NCI-H1694 treated with DMSO at 0.1 percent for 48 hours (cell line): ENCODE results near the gene MAT2B.

Experiments
- DNase-seq: peaks from one replicate; lab custom pipeline; 2025; lab: John Stamatoyannopoulos, UW

The MAT2B gene

DNA sequence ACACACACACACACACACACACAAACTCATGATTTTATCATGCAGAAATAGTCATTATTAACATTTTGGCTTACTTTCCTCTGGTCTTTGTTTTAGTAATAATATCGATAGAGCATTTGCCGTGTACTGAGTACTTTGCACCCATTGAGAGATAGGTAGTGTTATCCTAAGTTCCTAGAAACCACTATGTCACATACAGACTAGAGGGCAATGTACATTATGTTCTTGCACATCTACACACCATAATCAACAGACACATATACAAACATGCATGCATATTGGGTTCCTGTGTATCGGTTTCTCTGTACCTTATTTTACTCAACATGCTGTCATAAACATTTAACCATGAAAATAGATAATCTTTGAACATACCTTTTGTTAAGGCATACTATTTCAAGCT lies 45.7 kb downstream of the MAT2B start:
- DNase-seq = no peak

DNA sequence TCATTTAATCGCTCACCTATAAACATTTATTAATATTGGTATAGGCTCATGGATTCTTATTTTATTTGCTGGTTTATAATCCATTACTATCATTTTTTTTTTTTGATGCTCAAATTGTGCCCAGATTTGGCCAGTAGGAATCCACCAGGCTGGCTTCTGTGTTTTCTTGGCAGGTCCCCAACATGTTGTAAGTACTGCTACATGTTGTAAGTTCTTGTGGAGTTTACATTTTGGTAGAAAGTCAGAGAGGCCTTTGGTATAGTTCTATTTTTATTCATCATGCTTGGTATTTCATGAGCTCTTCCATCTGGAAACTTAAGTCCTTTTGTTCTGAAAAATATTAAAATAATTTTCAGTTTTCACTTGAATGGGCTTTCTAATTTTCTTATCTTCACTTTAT lies 47.1 kb downstream of the MAT2B start:
- no peak for DNase-seq

DNA sequence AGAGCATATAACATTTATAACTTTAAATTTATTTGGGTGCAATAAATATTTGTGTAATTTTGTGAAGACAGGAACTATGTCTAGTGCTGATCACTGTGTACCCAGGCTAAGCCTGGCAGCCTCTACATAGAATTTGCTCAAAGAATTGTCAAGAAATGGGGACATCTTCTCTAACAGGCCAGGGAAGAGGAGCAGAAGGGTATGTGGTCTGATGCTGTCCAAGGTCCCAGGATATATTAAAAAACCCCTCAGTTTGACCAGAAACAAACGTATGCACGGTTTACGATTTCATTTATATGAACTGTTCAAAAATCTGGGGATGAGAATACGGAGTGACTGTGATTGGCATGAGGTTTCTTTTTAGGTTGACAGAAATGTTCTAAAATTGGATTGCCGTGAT lies 55.9 kb downstream of the MAT2B start:
- DNase-seq = no peak

DNA sequence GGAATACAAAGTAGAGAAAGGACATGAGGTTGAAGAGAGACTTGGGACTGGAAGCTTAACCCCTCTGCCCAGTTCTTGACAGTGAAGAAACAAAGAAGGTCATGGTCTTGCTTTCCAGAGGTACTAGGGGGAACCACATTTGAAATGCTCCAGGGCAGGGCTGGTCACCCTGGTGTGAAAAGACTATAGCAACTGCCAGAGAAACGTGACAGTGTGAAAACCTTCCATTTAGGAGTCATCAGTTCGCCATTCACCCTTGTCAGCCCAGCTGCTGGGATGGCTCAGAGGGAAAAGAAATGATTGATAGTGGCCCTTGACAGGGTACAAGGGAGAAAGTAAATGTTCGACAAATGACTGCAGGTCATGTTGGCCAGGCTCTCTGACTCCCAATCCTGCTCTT lies 56.7 kb downstream of the MAT2B start:
- no peak for DNase-seq

DNA sequence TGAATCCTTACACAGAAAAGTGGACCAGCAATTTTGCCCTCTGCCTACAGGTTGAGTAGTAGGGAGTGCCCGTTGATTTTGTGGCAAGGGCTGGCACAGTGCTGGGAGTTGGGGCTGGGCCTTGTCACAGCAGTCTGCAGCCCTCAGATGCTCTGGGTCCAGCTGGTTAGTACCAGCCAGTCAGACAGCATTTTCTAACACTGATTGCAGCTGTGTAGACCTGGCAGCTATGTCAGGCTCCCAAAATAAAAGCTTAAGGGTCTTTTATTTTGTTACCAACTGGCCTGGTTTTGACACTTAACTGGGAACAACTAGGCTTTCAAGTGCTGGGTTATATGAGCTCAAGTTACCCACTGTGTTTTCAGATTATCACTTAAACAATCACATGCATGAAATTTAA lies 57.7 kb downstream of the MAT2B start:
- no peak for DNase-seq

DNA sequence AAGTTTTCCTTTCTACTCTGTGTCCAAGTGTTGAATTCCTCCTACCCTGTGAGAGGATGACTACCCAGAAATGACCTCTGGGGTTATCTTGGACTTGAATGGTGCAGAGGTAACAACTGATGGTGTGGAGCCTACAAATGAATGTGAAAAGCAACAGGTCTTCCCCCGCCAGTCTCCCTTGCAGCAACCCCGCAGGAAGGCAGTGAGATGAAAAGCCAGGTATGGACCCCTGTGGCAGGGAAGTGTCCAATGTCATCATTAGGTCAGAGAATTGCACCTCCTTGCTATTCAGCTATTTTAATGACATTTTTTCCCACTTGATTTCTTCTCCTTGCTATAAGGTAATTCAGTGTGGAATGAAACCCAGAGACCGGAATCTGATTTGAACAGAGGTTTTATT lies 58.5 kb downstream of the MAT2B start:
- DNase-seq = no peak

DNA sequence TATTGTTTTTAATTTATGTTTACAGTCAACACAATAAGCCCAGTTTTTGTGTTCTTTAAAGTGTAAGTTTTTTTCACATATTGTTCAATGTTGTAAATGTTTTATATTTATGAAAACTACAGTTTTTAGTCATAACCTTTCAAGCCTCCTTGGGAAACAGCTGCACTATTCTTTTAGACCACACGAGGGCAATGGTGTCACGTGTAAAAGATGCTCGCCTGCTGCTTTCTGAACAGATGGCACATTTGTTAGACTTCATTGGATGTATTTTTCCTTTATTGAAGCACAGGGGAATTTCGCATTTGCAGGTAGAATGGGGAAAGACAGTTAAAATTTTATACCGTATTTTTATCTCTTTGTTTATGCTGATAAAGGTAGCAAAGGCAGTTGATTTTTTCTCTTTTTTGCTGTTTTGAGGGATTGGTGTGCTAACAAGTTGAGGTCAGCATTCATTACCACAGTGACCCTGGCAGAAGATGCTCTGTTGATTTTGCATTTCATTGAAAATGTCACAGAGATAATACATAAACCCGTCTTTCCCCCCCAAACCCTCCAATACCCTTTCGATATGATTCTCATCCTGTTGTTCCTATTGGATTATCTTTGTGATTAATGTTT lies 59.0 kb downstream of the MAT2B start:
- DNase-seq = peak; percentile 62

DNA sequence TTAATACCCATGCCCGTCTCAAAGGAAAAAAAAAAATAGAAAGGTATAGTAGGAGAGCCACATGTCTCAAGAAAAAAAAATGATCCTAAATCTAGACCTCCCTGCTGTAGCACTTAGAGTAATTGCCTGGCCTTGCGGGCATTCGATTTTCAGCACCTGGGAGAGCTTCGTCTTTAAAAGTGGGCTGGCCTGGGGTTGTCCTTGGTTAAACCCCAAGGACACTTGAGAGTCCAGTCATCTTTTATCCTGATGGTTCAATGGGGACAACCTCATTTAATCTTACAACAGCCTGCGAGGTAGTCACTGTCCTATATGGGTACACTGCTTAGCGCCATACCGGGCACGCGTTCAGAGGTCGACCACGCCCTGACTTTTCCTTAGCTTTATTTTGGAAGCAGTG lies 60.1 kb downstream of the MAT2B start:
- DNase-seq = no peak

DNA sequence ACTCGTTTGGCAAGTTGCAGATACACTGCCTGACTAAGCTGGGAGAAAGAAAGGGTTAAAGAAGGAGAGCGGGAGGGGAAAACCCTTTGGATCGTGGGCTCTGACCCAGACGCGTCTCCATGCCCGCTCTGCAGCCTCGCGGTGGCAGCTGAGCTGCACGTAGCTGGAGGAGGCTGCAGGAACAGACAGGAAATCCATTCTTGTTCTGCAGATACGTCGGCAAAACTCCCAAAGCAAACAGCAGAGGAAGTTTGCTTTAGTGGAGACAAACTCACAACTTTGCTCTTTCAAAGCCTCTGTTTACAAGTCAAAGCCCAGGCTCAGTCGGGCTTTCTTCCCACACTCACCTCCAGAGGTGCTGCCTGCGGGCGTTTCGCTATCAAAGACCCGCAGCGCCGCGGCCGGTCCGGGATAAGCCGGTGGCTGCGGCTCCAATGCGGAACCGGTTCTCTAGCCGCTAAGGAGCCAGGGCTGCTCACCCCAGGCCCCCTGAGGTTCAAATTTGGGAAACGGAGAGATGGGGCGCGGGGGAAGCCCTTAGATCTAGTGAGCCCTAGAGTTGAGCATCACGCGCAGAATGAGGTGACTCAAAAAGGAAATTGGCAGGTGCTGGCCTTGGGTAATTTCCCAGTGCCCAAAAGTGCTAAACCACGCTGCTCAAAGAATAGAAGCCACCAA lies 60.7 kb downstream of the MAT2B start:
- DNase-seq = no peak

DNA sequence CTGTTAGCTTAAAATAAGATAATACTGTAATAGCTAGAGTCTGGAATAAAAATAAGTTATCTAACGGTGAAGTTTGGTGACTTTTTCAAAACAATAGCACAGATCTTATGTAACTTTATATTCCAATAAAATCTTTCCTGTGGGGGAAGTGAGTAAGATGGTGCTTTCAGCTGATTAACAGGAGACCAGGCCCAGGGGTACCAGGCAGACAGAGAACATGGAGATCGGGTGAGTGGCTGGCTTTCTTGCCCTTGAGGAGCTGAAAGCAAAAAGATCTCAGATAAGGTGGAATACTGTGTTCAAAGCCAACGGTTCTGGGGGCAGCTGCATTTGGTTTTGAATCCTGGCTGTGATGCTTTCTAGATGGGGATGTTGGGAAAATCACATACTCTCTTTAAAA lies 61.3 kb downstream of the MAT2B start:
- no peak for DNase-seq

DNA sequence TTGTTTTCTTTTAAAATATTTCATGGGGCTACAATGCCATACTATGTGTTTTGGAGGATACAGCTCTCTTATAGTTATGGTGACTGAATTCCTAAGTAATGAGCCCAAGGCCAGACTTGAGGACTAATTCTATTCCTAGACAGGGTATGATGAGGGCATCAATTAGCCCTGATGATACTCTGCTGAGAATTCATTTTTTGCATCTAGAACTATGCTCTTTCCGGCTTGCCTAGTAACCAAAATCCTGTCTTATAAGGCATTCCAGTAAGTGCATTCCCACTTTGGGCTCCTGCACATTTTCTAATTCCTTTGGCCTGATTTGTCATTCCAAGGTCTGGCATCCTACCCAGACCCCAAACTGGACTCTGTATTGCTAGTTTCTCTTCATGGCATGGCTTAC lies 62.4 kb downstream of the MAT2B start:
- no peak for DNase-seq
